Hematopoietic multipotent progenitor cell treated with erythropoietin and hydrocortisone succinate and interleukin-3 and kit ligand, for 6 days (in vitro differentiated cells): ENCODE data around the gene CPNE6.
A peak's percentile ranks its signal among the peaks of the same experiment; 100 is the strongest.

Source experiments
- DNase-seq: peaks from one replicate; pipeline ENCODE4 v3.0.0-alpha.2; 2015

CPNE6 gene

DNA sequence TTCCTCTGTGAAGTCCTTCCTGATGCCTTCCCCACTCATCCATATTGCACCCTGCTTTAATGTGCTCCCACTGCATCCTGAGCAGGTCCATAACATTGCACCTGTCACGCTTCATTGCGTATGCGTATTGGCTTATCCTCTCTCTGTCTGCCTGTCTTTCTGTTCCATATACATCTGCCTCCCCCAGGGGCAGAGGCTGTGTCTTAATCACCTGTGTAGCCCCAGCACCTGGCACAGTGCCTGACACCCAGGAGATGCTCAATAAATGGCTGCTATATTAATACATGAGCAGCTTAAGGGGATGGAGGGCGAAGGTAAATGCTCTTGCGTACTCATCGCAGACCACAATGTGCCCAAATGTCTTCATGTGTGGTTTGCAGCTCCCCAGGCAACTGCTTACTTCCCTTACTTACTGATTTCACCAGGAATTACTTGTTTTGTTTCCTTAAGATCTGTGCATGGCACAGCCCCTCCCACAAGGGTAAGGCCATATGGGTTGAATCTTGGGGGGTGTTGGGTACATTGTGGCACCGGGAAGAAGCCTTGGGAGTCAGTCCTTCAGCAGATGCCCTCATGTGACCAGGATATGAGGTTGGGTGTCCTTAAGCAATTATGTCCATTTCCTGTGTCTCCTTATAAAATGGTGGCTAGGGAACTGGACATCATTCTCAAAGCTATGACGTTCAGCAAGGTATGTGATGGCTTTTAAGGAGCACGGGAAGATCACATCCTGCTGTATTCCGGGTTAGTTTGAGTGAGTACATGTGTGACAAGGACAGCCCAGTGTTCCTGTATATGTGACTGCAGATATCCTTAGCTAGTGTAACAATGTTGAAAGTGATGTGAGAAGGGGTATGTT lies 848 bp upstream of the CPNE6 start:
- DNase-seq = no peak

GRCh38 chr14:24071836-24072430 lies 571 bp downstream of the CPNE6 start:
- no peak for DNase-seq

DNA sequence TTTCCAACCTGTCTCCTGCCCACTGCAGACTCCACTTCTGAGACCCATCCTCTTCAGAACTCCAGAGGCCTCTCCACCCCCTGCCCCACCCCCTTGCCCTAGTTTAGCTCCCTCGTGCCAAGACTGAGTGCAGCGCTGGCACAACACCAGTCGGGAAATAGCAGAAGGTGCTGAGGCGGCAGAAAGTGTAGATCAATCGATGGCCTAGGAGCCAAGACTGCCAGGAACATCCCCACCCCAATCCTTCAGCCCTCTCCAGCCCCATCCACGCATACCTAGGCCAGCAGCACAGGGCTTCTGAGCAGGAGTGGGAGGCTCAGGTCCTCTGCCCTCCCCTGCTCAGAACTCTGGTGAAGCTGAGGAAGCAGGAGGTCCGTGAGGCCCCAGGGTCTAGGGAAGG lies 1.1 kb downstream of the CPNE6 start:
- no peak for DNase-seq

DNA sequence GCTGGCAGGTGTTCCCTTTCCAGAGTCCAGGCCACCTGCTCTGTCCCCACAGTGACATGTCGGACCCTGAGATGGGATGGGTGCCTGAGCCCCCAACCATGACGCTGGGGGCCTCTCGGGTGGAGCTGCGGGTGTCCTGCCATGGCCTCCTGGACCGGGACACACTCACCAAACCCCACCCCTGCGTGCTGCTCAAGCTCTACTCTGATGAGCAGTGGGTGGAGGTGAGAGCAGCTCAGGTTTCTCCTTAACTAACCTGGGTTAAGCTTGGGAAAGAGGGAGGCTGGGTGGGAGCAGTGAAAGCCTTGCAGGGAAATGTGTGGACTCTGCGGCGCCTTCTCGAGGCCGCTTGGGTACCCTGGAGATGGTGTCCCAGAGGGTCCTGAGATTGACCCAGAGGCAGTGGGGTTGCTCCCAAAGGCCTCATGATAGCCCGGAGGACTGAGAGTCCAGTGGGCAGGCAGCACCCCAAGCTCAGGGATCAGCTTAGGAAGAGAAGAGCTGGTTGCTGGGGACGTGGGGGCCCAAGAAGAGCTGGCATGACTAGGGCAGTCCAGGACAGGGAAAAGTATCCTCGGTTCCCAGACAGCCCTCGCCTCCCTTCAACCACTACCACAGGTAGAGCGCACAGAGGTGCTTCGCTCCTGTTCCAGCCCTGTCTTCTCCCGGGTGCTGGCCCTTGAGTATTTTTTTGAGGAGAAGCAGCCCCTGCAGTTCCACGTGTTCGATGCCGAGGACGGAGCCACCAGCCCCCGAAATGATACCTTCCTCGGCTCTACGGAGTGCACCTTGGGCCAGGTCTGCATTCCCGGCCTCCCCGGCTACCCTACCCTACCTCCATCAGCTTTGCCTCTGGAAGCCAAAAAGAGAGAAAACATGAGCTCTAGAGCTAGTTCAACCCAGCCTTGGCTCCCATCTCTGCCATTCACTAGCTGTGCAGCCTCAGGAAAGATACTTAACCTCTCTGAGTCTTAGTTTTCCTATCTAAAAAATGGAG lies 1.8 kb downstream of the CPNE6 start:
- DNase-seq = no peak

GRCh38 chr14:24074625-24075484 lies 3.5 kb downstream of the CPNE6 start:
- no peak for DNase-seq

DNA sequence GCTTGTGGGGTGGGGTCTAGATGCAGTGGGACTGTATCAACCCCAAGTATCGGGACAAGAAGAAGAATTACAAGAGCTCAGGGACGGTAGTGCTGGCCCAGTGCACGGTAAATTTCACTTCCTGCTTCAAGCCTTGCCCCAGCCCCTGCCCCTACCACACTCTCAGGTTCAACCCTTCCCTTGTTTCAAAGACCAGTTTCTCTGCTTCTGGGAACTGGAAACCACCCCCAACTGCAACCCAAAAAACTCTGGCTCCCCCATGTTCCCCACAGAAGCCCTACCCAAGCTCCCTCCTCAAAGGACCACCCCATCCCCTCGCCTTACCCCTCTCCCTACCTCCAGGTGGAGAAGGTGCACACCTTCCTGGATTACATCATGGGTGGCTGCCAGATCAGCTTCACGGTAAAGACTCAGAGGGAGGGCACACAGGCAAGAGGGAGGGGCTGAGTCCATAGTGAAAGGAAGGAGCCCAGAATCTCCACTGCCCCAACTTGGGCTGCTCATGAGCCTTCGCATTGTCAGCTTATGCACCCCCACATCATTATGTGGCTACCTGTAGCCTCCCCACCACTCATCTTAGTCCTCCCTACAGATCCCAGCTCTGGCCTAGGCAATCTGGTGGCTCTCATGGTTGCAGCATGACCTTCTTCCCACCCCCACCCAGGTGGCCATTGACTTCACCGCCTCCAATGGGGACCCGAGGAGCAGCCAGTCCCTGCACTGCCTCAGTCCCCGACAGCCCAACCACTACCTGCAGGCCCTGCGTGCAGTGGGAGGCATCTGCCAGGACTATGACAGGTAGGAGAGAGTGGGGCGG lies 4.3 kb downstream of the CPNE6 start:
- DNase-seq = no peak

DNA sequence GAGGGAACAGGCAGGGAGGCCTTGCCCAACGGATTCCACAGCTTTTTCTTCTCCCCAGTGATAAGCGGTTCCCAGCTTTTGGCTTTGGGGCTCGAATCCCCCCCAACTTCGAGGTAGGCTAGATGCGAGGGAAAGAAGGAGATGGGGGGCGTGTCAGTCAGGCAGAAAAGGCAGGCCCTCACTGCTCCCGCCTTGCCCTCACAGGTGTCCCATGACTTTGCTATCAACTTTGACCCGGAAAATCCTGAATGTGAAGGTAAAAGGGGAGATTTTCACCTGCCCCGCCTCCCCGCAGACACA lies 4.9 kb downstream of the CPNE6 start:
- DNase-seq = no peak

- DNase-seq = no peak
Measured at GRCh38 chr14:24077086-24077485, 5.7 kb downstream of the CPNE6 start.

DNA sequence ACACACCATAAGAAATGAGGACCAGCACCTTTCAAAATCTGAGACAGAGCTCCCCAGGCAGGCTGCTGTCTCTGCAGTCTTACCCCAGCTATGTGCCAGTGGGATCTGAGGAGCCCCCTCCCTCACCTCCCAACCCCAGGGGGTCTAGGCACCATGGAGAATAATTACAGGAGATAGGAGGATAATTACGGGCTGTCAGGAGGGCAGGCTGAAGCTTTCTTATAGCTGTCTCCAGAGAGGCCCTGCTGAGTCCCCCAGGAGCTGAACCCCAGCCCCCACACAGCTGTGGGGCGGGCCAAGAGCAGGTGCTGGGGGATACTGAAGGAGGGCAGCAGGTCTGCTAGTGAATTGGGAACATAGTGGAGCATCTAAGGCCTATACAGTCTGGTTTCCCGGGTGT lies 6.8 kb downstream of the CPNE6 start:
- DNase-seq = no peak

- peak; percentile 23 for DNase-seq
Measured at GRCh38 chr14:24079491-24080141, 8.3 kb downstream of the CPNE6 start.

DNA sequence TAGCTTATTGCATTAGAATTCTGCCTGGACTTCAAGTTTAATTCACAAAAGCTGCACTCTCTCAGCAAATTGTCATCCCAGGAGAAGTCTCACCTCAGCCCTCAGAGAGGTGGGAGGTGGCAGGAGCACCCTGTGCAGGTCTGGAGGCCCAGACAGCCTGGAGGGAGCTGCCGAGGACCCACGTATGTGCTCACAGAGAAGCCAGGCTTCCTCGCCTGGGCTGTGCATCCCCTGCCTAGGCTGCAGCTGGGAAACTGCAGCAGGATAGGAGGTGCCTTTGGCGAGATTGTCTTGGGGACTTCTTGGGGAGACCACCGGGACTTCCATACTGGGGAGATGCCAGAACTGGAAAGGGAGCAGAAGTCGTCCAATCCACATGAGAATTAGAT lies 8.8 kb downstream of the CPNE6 start:
- no peak for DNase-seq

DNA sequence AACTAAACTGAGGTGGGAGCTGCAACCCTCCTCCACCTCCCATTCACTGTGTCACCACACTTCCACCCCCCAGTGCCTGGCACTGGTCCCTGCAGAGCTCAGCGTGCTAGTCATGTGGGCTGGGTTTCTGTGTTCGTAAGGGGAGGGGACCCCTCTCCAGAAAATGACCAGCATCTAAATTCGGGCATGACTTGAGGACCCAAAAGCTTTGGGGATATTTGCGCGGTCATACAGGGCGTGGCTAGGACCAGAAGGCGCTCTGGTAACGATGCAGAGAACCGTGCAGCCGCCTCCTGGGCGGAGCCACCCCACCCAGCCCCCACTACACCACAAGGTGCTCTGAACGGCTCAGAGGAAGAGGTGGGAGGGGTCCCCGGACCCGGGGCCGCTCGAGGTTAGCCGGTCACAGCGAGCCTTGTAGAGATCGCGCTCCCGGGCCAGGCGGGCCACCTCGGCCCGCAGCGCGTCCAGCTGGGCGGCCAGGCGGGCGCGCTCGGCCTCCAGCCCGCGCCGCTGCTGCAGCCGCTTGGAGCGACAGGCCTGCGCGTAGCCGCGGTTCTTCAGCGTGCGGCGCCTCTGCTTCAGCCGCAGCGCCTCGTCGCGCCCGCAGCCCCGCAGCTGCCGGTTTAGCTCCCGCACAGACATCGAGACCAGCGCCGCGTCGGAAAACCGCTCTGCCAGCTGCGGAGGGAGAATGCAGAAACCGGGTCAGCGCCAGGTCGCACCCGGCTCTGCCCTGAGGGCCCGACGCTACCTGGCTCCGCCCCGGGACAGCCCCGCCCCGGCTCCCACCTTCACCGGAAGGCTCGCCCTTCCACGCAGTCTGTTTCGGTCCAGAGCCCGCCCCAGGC lies 9.8 kb downstream of the CPNE6 start:
- peak; percentile 76 for DNase-seq

GRCh38 chr14:24081739-24082211 lies 10.4 kb downstream of the CPNE6 start:
- no peak for DNase-seq

DNA sequence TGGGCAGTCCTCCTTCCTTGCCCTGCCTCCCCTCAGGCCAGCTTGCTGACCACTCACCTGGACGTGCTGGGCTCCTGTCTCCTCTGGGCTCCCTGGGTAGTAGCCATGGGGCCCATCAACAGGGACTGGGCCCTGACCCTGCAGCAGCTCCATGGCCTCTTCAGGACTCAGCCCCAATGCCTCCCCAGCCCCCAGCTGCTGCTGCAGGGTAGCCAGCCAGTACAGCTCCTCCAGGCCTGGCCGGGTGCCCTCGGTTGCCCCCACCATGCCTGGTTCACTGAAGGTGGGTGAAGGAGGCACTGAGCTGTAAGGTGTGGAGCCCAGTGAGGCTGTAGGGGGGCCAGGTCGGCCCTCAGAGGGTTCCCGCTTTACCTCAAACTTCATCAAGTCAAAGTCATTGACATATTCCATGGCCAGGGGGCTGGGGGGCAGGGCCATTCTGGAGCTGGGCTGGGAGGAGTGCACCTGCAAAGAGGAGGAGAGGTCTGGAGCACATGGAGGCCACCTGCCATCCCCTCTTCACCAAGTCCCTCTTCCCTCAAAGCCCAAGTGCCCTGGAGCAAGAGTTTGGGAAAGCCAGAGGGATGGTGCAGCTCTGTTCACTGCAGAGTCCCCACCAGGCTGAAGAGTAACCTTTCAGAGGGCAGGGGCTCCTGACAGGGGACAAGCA lies 11.2 kb downstream of the CPNE6 start:
- no peak for DNase-seq

- no peak for DNase-seq
Measured at GRCh38 chr14:24083462-24083861, 12.1 kb downstream of the CPNE6 start.

DNA sequence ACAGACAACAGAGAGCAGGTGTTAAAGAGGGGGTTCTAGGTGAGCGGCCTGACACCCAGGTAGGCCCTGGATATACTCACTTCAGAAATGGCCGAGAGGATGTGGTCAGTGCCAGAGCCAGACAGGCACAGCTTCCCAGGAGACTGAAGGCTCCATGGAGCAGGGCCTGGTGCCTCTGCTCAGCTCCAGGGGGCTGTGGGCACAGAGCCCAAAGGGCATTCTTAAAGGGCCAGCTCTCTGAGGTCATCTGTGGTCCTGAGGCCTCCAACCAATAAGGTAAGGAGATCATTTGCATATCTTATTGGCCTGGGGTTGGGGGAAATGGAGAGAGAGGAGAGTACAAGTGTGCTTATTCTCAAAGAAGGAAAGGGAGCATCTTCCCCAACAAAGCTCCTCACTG lies 13.1 kb downstream of the CPNE6 start:
- DNase-seq = no peak

DNA sequence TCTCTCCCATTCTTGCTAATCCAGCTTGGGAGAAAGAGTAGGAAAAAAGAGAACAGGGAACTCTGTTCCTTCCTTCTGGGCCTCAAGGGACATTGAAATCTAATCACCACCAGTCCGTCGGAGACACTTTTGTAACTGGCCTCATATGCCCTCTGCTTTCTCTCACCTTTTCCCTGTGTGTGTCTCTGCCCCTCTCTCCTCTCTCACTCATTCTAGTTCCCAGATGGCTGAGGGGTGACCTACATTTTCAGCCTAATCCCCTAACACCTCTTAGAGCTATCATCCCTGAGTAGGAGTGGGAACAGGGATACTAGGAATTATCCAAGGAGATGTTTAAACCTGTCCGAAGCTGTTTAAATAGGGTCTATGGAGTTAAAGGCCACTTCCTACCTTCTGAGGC lies 13.9 kb downstream of the CPNE6 start:
- no peak for DNase-seq

GRCh38 chr14:24086193-24086955 lies 15.0 kb downstream of the CPNE6 start:
- no peak for DNase-seq

GRCh38 chr14:24087004-24087403 lies 15.6 kb downstream of the CPNE6 start:
- DNase-seq = no peak
